ENCODE results near the gene HADH. TPM values are rescaled to one million over a fixed set of nuclear protein-coding genes. Genes with fewer than 3 reads are reported as not detected.

Gene HADH
- total and polyA plus RNA-seq, 7 experiments from 2014 or later = 16.5 to 45.1 (median 30.1) TPM

DNA sequence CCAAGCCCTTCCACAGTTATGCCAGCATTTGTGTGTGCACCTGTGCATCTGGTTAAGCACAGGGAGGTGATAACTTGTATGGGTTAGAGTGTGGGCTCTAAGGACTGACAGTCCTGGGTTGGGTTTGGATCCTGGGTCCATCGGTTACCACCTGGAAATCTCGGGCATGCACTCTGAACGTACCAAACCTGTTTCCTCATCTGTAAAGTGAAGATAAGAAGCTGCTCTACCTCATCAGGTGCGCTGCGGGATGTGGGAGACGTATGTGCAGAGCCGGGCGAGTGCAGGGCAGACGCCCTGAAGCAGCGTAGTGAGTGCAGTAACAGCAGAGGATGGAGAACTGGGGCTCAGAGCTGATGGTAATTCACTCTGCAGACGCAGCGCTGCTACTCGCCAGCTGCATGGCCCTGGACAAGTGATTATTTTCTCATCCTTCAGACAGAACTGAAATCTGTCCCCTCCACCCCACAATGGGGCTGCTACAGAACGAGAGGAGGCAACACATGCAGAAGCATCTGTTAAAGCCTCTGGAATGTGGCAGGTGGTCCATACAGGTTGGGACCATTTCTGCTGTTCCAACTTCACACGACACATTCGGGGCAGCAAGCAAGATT, 64.4 kb downstream of the HADH start:
- ChIA-PET CTCF (interaction anchor here (0.9 to 3.5 kb wide), 11 partner anchors 10 to 519 kb away, joined by 3 to 21 read pairs (median 4); no protein-coding TSS in a partner anchor), POLR2A (interaction anchor here (0.6 to 5.7 kb wide), 17 partner anchors 9 to 527 kb away, joined by 3 to 55 read pairs (median 4); no protein-coding TSS in a partner anchor)
- Mint-ChIP-seq H3K36me3 (peaks cover 9 to 55% (median 44%) of the 10 kb centered on the region in 5 donors), H3K4me1 (peaks cover 60 to 100% (median 94%) of the 10 kb centered on the region in 7 donors), H3K27ac (peak overlapping the region; percentile 80 to 99 (median 93)), H3K27me3 (no peaks in the 10 kb centered on the region), H3K4me3 (peak overlapping the region; percentile 11 to 84 (median 54)), H3K9me3 (peaks cover 0 to 9% (median 0%) of the 10 kb centered on the region in 11 donors)
- peaks cover 6 to 65% (median 23%) of the 10 kb centered on the region in 3 experiments for H3K36me3 ChIP-seq (ENCODE audit: control insufficient read depth in 2 of 3, insufficient read depth in 3 of 3, low read length in 3 of 3)
- H3K4me3 ChIP-seq (ENCODE audit: low read length) = no peak overlapping the region
- intact Hi-C loops (cut with micrococcal nuclease) = loop anchor here in 1 of 2 donors (1.0 to 2.0 kb wide), 4 partner anchors 9 to 55 kb away; no protein-coding TSS in a partner anchor
- ATAC-seq = peak; percentile 66
- peak overlapping the region; percentile 66 for H3K27ac ChIP-seq (ENCODE audit: low read depth, low read length)
- H3K4me1 ChIP-seq (ENCODE audit: control insufficient read depth in 2 of 2, insufficient read depth in 2 of 2, low read length in 2 of 2) = peaks cover 15 to 85% of the 10 kb centered on the region in 2 donors
- DNase-seq = peak in 6 of 9 donors; percentile 55 to 70 (median 64)
- H3K9me3 ChIP-seq (ENCODE audit: control insufficient read depth in 2 of 3, low read length in 3 of 3) = no peaks in the 10 kb centered on the region
- H3K27me3 ChIP-seq (ENCODE audit: control insufficient read depth in 2 of 2, insufficient read depth in 2 of 2, low read length in 2 of 2) = no peaks in the 10 kb centered on the region

DNA sequence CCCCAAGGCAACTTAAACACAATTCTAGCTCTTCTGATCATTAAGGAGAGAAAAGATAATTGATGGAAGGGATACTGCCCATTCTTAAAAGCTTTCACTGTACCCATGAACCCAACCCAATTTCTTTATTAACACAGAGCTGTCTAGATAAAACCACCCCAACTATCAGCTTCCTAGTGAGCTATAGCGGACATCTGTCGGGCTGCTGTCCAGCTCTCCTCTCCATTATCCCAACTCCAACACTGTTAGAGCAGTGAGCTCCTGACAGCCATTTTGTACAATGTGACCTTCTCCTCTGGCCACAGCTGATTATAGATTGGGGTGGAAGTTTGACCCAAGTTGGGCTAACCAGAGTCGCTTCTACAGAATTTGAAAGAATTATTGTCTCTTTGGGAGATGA, 66.1 kb downstream of the HADH start:
- Mint-ChIP-seq H3K4me1 (peaks cover 45 to 100% (median 95%) of the 10 kb centered on the region in 7 donors), H3K4me3 (peak overlapping the region in 5 of 10 donors; percentile 28 to 84 (median 46)), H3K9me3 (peaks cover 0 to 14% (median 0%) of the 10 kb centered on the region in 11 donors), H3K27ac (peak overlapping the region; percentile 1 to 99 (median 92)), H3K27me3 (no peaks in the 10 kb centered on the region), H3K36me3 (peaks cover 18 to 58% (median 39%) of the 10 kb centered on the region in 5 donors)
- Histone ChIP-seq H3K4me3 (ENCODE audit: low read length) (no peak overlapping the region), H3K4me1 (ENCODE audit: control insufficient read depth in 2 of 2, insufficient read depth in 2 of 2, low read length in 2 of 2) (peaks cover 4 to 87% of the 10 kb centered on the region in 2 donors), H3K27me3 (ENCODE audit: control insufficient read depth in 2 of 2, insufficient read depth in 2 of 2, low read length in 2 of 2) (no peaks in the 10 kb centered on the region), H3K27ac (ENCODE audit: low read depth, low read length) (peak overlapping the region; percentile 66), H3K36me3 (ENCODE audit: control insufficient read depth in 2 of 3, insufficient read depth in 3 of 3, low read length in 3 of 3) (peaks cover 10 to 78% (median 29%) of the 10 kb centered on the region in 3 experiments), H3K9me3 (ENCODE audit: control insufficient read depth in 2 of 3, low read length in 3 of 3) (no peaks in the 10 kb centered on the region)
- ChIA-PET POLR2A (interaction anchor here (1.0 to 5.7 kb wide), 8 partner anchors 9 to 118 kb away, joined by 3 to 55 read pairs (median 4); no protein-coding TSS in a partner anchor), CTCF (interaction anchor here (1.0 kb wide), 1 partner anchor 71 kb away, joined by 3 read pairs; no protein-coding TSS in a partner anchor)
- no peak for DNase-seq
- intact Hi-C loops (cut with micrococcal nuclease) = loop anchor here in 1 of 2 donors (2.0 kb wide), 2 partner anchors 15 to 53 kb away; no protein-coding TSS in a partner anchor
- ATAC-seq = no peak

DNA sequence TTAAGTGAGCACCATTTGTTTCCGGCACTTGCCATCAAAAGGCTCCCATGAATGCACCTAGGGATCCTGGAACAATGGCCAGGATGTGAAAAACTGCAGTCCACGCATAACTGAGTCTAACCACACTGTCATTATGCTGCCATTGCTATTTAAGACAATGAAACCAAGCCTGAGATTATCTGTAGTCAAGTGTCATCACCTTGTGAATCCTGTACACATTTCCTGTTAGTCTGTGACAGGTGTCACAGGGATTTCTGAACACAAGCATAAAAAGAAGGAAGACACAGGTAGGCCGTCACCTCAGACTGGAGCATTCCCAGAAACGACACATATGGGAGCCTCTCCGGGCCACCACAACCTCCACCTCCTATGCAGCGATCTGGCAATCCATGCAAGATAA, 66.7 kb downstream of the HADH start:
- no peaks in the 10 kb centered on the region for H3K27me3 Mint-ChIP-seq
- peak overlapping the region in 8 of 9 donors; percentile 83 to 99 (median 94) for H3K27ac Mint-ChIP-seq
- intact Hi-C loops (cut with micrococcal nuclease) = no loop called here
- peaks cover 10 to 82% (median 35%) of the 10 kb centered on the region in 3 experiments for H3K36me3 ChIP-seq (ENCODE audit: control insufficient read depth in 2 of 3, insufficient read depth in 3 of 3, low read length in 3 of 3)
- no peak overlapping the region for H3K4me3 ChIP-seq (ENCODE audit: low read length)
- no peak for ATAC-seq
- peak overlapping the region; percentile 66 for H3K27ac ChIP-seq (ENCODE audit: low read depth, low read length)
- peaks cover 0 to 14% (median 0%) of the 10 kb centered on the region in 11 donors for H3K9me3 Mint-ChIP-seq
- ChIA-PET POLR2A (interaction anchor here (0.6 to 5.7 kb wide), 9 partner anchors 9 to 117 kb away, joined by 3 to 55 read pairs (median 4); no protein-coding TSS in a partner anchor), CTCF (interaction anchor here (1.0 kb wide), 1 partner anchor 71 kb away, joined by 3 read pairs; no protein-coding TSS in a partner anchor)
- H3K4me3 Mint-ChIP-seq = peak overlapping the region in 5 of 10 donors; percentile 9 to 84 (median 33)
- peaks cover 41 to 100% (median 93%) of the 10 kb centered on the region in 7 donors for H3K4me1 Mint-ChIP-seq
- H3K9me3 ChIP-seq (ENCODE audit: control insufficient read depth in 2 of 3, low read length in 3 of 3) = no peaks in the 10 kb centered on the region
- no peak for DNase-seq
- peaks cover 18 to 59% (median 36%) of the 10 kb centered on the region in 5 donors for H3K36me3 Mint-ChIP-seq
- no peaks in the 10 kb centered on the region for H3K27me3 ChIP-seq (ENCODE audit: control insufficient read depth in 2 of 2, insufficient read depth in 2 of 2, low read length in 2 of 2)
- H3K4me1 ChIP-seq (ENCODE audit: control insufficient read depth in 2 of 2, insufficient read depth in 2 of 2, low read length in 2 of 2) = peaks cover 0 to 87% of the 10 kb centered on the region in 2 donors

DNA sequence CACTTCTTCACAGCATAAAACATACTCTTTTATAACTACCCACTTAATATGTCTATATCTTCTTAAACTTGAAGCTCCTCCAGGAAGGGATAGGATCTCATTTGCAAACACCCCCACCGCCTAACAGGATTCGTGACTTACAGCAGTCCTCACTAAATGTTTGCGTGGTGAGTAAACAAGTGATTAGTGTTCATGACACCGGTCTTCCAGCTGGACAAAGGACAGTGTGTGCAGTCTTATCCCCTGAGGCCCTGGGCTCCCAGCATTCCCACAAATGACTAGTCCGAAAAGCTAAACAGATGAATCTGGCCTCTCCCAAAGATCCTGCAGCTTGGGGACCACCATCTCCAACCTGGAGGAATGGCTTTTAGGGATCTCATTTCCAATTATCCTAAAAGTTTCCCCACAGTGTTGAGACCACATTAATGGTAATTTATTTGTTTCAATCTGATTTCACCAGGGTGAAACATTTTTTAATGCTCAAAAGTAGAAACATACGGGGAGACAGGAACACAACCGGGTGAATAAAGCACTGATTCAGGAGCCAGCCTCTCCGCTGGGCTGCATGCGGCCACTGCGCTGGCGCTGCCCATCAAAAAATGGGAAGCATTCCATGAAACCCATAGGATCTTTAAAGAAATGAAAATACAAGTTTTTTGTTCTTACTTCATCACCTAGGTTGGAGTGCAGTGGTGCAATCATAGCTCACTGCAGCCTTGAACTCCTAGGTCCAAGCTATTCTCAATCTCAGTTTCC, 69.2 kb downstream of the HADH start:
- POLR2A ChIA-PET = interaction anchor here (0.5 to 2.1 kb wide), 13 partner anchors 9 to 112 kb away, joined by 3 to 9 read pairs (median 4); partner anchors contain the start of gene LEF1
- H3K4me3 Mint-ChIP-seq = peak overlapping the region in 7 of 10 donors; percentile 1 to 84 (median 47)

GRCh38 chr4:108060164-108060563, 70.5 kb downstream of the HADH start:
- H3K9me3 ChIP-seq (ENCODE audit: control insufficient read depth in 2 of 3, low read length in 3 of 3) = no peaks in the 10 kb centered on the region
- Mint-ChIP-seq H3K9me3 (peaks cover 0 to 14% (median 0%) of the 10 kb centered on the region in 11 donors), H3K27me3 (no peaks in the 10 kb centered on the region), H3K4me3 (peak overlapping the region in 5 of 10 donors; percentile 13 to 84 (median 64)), H3K36me3 (peaks cover 26 to 62% (median 44%) of the 10 kb centered on the region in 5 donors), H3K27ac (peak overlapping the region in 8 of 9 donors; percentile 78 to 99 (median 90)), H3K4me1 (peaks cover 33 to 99% (median 92%) of the 10 kb centered on the region in 7 donors)
- intact Hi-C loops (cut with micrococcal nuclease) = loop anchor here in 1 of 2 donors (1.0 kb wide), 1 partner anchor 10 kb away; no protein-coding TSS in a partner anchor
- POLR2A ChIA-PET = interaction anchor here (0.9 to 3.4 kb wide), 11 partner anchors 8 to 108 kb away, joined by 3 to 11 read pairs (median 4); no protein-coding TSS in a partner anchor
- H3K4me1 ChIP-seq (ENCODE audit: control insufficient read depth in 2 of 2, insufficient read depth in 2 of 2, low read length in 2 of 2) = peaks cover 0 to 87% of the 10 kb centered on the region in 2 donors
- H3K27me3 ChIP-seq (ENCODE audit: control insufficient read depth in 2 of 2, insufficient read depth in 2 of 2, low read length in 2 of 2) = no peaks in the 10 kb centered on the region
- CTCF ChIA-PET = interaction anchor here (0.6 to 3.6 kb wide), 7 partner anchors 28 to 512 kb away, joined by 3 to 15 read pairs (median 4); no protein-coding TSS in a partner anchor
- H3K4me3 ChIP-seq (ENCODE audit: low read length) = no peak overlapping the region
- ATAC-seq = no peak
- H3K27ac ChIP-seq (ENCODE audit: low read depth, low read length) = peak overlapping the region; percentile 66
- peaks cover 11 to 77% (median 35%) of the 10 kb centered on the region in 3 experiments for H3K36me3 ChIP-seq (ENCODE audit: control insufficient read depth in 2 of 3, insufficient read depth in 3 of 3, low read length in 3 of 3)
- peak in 1 of 9 donors; percentile 17 for DNase-seq

More for the DNA sequence above, 69.2 kb downstream of the HADH start:
- H3K27ac ChIP-seq (ENCODE audit: low read depth, low read length) = peak overlapping the region; percentile 66
- H3K9me3 ChIP-seq (ENCODE audit: control insufficient read depth in 2 of 3, low read length in 3 of 3) = no peaks in the 10 kb centered on the region
- H3K4me1 Mint-ChIP-seq = peaks cover 32 to 99% (median 91%) of the 10 kb centered on the region in 7 donors
- H3K9me3 Mint-ChIP-seq = peaks cover 0 to 12% (median 0%) of the 10 kb centered on the region in 11 donors
- ATAC-seq (no peak), DNase-seq (no peak)
- no peak overlapping the region for H3K4me3 ChIP-seq (ENCODE audit: low read length)
- intact Hi-C loops (cut with micrococcal nuclease) = loop anchor here in 1 of 2 donors (2.0 kb wide), 1 partner anchor 14 kb away; no protein-coding TSS in a partner anchor
- H3K27ac Mint-ChIP-seq = peak overlapping the region in 8 of 9 donors; percentile 88 to 99 (median 90)
- peaks cover 14 to 74% (median 29%) of the 10 kb centered on the region in 3 experiments for H3K36me3 ChIP-seq (ENCODE audit: control insufficient read depth in 2 of 3, insufficient read depth in 3 of 3, low read length in 3 of 3)
- CTCF ChIA-PET = interaction anchor here (1.2 to 3.6 kb wide), 5 partner anchors 10 to 113 kb away, joined by 3 to 15 read pairs (median 4); no protein-coding TSS in a partner anchor
- no peaks in the 10 kb centered on the region for H3K27me3 ChIP-seq (ENCODE audit: control insufficient read depth in 2 of 2, insufficient read depth in 2 of 2, low read length in 2 of 2)
- H3K36me3 Mint-ChIP-seq = peaks cover 19 to 56% (median 34%) of the 10 kb centered on the region in 5 donors
- H3K27me3 Mint-ChIP-seq = no peaks in the 10 kb centered on the region
- peaks cover 0 to 83% of the 10 kb centered on the region in 2 donors for H3K4me1 ChIP-seq (ENCODE audit: control insufficient read depth in 2 of 2, insufficient read depth in 2 of 2, low read length in 2 of 2)
